ENCODE measurements around the gene EXD3. TPM values are rescaled to one million over a fixed set of nuclear protein-coding genes. Genes with fewer than 3 reads are reported as not detected.
A peak's percentile ranks its signal among the peaks of the same experiment; 100 is the strongest.

The EXD3 gene
- total and polyA plus RNA-seq, 5 donors, result 7.9 to 14.6 (median 12.6) TPM

DNA sequence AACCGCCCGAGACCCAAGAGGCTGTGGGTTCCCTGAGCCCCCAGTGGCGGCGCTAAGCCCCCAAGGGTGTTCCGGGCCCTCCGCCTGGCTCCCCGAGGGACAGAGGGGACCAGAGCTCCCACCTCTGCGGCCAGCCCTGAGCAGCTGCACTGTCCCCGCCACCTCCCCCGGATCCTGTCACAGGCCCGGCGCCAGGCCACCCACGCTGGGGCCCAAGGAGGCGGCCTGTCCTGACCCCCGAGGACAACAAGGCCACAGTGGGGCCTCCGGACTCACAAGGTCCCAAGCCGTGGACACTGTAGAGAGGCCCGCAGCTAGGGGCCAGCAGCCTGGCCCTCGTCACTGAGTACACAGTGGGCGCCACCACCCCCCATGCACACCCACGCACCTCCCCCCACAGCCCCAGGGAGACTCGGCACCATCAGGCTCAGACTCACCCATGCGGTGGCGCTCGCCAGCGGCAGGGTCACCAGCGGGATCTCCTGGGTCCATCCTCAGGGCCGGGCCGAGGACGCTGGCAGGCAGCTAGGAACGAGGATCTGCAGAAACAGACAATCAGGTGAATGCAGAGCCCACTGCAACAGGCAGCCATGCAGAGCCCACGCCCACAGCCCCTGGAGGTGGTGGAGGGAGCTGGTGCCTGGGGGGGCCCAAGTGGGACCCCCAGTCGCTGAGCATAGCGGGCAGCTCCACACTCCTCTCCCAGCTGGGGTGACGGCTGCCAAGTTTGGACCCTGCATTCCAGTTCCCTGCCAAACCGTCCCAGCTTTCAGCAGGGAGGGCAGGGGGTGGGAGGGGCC lies 27.9 kb downstream of the EXD3 start:
- no peak overlapping the region for H3K27ac ChIP-seq (ENCODE audit: low read length)
- no peak overlapping the region for H3K4me3 ChIP-seq (ENCODE audit: low read length)
- ATAC-seq (no peak), DNase-seq (peak in 2 of 3 donors; percentile 43 to 63)
- H3K27me3 ChIP-seq (ENCODE audit: control insufficient read depth, insufficient read depth), result no peaks in the 10 kb centered on the region
- intact Hi-C loops (cut with DNase I), result loop anchor here in 1 of 4 donors (10.0 kb wide), 1 partner anchor 50 kb away; no protein-coding TSS in a partner anchor
- 79% methylated on average over 36 of the region's 36 CpGs for WGBS
- no peaks in the 10 kb centered on the region for H3K9me3 ChIP-seq (ENCODE audit: control insufficient read depth, low read length)
- H3K4me1 ChIP-seq (ENCODE audit: control insufficient read depth, insufficient read depth, low read length), result no peaks in the 10 kb centered on the region

DNA sequence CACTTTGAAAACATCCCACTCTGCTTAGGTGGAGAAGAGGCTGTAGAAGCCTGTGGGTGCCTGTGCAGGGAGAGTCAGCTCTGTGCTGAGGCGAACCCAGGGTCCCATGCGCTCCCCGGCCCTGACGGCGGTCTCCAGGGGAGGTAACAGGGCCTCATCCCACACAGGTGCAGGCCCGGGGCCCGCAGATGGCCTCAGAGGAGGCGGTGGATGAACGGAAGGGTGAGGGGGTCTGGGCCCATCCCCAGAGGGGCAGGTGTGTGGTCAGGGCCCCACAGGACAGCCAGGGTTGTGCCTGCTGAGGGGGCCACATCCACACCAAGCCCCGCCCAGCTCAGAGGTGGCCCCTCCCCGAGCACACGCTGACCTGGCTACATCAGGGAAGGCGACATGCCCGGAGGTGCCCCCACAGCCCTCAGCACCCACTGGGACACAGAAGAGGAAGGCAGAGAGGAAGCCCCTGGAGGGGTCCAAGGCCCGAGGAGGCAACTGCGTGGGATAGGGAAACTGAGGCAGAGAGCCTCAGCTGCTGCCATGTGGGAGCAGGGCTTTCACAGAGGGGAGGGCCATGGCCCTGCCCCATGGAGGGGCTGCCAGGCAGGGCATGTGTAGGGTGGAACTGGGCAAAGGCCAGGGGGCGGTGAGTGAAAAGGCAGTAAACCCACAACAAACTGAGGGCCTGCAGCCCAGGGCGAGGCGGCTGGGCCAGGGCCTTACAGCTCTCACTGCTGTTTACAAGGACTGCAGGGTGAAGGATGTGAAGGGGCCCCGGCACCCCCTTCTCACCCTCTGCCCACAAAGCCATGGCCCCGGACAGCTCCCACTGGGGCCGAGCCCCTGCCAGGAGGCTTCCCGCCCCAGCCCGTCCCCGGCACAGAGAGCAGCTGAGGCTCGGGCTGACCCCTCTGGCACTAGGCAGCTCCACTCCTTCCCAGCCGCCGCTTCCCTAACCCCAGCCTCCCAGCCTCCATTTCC lies 29.5 kb downstream of the EXD3 start:
- H3K4me1 ChIP-seq (ENCODE audit: control insufficient read depth, insufficient read depth, low read length), result no peaks in the 10 kb centered on the region
- H3K9me3 ChIP-seq (ENCODE audit: control insufficient read depth, low read length), result no peaks in the 10 kb centered on the region
- intact Hi-C loops (cut with DNase I), result loop anchor here in 1 of 4 donors (10.0 kb wide), 1 partner anchor 49 kb away; no protein-coding TSS in a partner anchor
- H3K27me3 ChIP-seq (ENCODE audit: control insufficient read depth, insufficient read depth), result no peaks in the 10 kb centered on the region
- no peak for ATAC-seq
- no peak overlapping the region for H3K4me3 ChIP-seq (ENCODE audit: low read length)
- 93% methylated on average over 28 of the region's 28 CpGs for WGBS
- no peak overlapping the region for H3K27ac ChIP-seq (ENCODE audit: low read length)
- peak in 2 of 3 donors; percentile 24 to 42 for DNase-seq

DNA sequence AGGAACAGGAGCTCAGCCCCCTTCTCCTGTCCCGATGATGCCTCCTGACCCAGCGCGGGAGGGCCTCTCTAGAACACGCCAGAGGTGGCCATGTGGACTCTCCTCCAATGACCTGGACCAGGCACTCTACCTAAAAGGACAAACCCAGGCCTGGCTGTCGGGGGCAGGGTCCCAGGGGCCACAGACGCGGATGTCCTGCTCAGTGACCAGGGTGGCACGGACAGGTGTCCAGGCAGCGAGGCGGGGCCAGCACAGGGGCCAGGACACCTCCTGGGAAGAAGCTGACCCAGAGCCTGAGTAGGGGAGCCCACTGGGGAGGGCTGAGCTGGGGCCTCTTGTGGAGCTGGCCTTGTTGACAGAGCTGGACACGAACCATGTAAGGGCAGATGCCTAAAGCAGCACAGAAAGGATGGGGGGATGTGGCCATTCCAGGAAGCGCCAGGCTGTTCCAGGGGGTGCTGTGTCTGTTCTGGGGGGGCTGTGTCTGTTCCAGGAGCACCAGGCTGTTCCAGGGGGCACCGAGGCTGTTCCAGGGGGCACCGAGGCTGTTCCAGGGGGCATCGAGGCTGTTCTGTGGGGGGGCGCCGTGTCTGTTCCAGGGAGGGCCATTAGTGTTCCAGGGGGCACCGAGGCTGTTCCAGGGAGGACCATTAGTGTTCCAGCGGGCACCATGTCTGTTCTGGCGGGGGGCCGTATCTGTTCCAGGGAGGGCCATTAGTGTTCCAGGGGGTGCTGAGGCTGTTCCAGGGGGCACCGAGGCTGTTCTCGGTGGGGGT lies 30.5 kb downstream of the EXD3 start:
- intact Hi-C loops (cut with DNase I), result loop anchor here in 1 of 4 donors (10.0 kb wide), 1 partner anchor 48 kb away; no protein-coding TSS in a partner anchor
- no peaks in the 10 kb centered on the region for H3K27me3 ChIP-seq (ENCODE audit: control insufficient read depth, insufficient read depth)
- H3K4me3 ChIP-seq (ENCODE audit: low read length), result no peak overlapping the region
- WGBS, result 96% methylated on average over 23 of the region's 23 CpGs
- no peak overlapping the region for H3K27ac ChIP-seq (ENCODE audit: low read length)
- no peaks in the 10 kb centered on the region for H3K4me1 ChIP-seq (ENCODE audit: control insufficient read depth, insufficient read depth, low read length)
- no peak for ATAC-seq
- H3K9me3 ChIP-seq (ENCODE audit: control insufficient read depth, low read length), result no peaks in the 10 kb centered on the region
- peak in 2 of 3 donors; percentile 43 to 50 for DNase-seq

GRCh38 chr9:137391411-137391754 lies 31.6 kb downstream of the EXD3 start:
- WGBS, result 61% methylated on average over 22 of the region's 22 CpGs
- DNase-seq (peak in 2 of 3 donors; percentile 75 to 80), ATAC-seq (peak in 1 of 2 donors; percentile 7)
- Histone ChIP-seq H3K4me3 (ENCODE audit: low read length) (no peak overlapping the region), H3K27ac (ENCODE audit: low read length) (peak overlapping the region; percentile 0), H3K9me3 (ENCODE audit: control insufficient read depth, low read length) (no peaks in the 10 kb centered on the region), H3K4me1 (ENCODE audit: control insufficient read depth, insufficient read depth, low read length) (no peaks in the 10 kb centered on the region), H3K27me3 (ENCODE audit: control insufficient read depth, insufficient read depth) (no peaks in the 10 kb centered on the region)
- intact Hi-C loops (cut with DNase I), result loop anchor here in 1 of 4 donors (10.0 kb wide), 1 partner anchor 47 kb away; no protein-coding TSS in a partner anchor

DNA sequence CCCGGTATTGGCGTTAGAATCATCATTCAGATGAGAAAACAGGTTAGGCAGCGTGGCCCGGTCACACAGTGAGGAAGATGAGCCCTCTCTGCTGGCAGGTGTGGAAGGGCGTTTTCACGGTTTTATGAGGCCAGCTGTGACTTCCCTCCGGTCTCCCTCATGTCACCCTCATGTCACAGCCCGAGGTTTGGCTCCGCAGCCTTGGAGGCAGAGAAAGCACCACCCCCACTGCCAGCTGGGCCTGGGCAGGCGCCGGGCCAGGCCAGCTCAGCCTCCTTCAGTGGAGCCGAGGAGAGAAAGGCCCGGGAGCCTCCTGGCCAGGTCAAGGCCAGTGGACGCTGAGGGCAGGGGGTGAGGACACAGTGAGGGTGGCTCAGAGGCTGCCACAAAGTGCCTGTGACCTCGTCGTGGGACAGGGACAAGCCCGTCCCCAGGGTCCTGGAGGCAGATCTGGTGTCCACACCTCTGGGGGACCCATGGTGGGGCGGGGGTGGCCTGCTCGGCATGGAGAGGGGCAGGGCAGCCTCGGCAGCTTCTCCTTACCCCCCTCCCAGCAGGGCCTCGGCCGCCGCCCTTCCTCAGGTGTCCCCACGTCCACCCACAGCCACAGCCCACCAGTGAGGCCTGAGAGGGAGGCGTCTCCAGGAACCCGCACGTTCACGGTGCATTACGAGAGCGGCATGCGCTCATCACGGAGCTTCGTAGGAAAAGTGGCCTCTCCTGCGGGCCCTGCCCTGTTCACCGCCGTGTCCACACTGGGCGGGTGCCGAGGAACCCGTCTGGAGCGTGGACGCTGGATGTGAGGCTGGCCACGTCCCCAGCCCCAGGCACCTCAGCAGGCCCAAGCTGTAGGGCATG lies 32.2 kb downstream of the EXD3 start:
- intact Hi-C loops (cut with DNase I), result loop anchor here in 1 of 4 donors (10.0 kb wide), 1 partner anchor 46 kb away; no protein-coding TSS in a partner anchor
- Histone ChIP-seq H3K4me3 (ENCODE audit: low read length) (no peak overlapping the region), H3K4me1 (ENCODE audit: control insufficient read depth, insufficient read depth, low read length) (no peaks in the 10 kb centered on the region), H3K9me3 (ENCODE audit: control insufficient read depth, low read length) (no peaks in the 10 kb centered on the region), H3K27me3 (ENCODE audit: control insufficient read depth, insufficient read depth) (no peaks in the 10 kb centered on the region), H3K27ac (ENCODE audit: low read length) (peak overlapping the region; percentile 0)
- WGBS, result 68% methylated on average over 42 of the region's 42 CpGs
- peak in 2 of 3 donors; percentile 43 for DNase-seq
- ATAC-seq, result peak; percentile 5

- H3K4me3 ChIP-seq (ENCODE audit: low read length), result no peak overlapping the region
- intact Hi-C loops (cut with DNase I), result no loop called here
- no peaks in the 10 kb centered on the region for H3K4me1 ChIP-seq (ENCODE audit: control insufficient read depth, insufficient read depth, low read length)
- no peak for ATAC-seq
- no peaks in the 10 kb centered on the region for H3K27me3 ChIP-seq (ENCODE audit: control insufficient read depth, insufficient read depth)
- H3K9me3 ChIP-seq (ENCODE audit: control insufficient read depth, low read length), result no peaks in the 10 kb centered on the region
- peak in 2 of 3 donors; percentile 3 to 27 for DNase-seq
- no peak overlapping the region for H3K27ac ChIP-seq (ENCODE audit: low read length)
- 90% methylated on average over 13 of the region's 13 CpGs for WGBS
Observed at GRCh38 chr9:137389428-137389746, 33.6 kb downstream of the EXD3 start.

DNA sequence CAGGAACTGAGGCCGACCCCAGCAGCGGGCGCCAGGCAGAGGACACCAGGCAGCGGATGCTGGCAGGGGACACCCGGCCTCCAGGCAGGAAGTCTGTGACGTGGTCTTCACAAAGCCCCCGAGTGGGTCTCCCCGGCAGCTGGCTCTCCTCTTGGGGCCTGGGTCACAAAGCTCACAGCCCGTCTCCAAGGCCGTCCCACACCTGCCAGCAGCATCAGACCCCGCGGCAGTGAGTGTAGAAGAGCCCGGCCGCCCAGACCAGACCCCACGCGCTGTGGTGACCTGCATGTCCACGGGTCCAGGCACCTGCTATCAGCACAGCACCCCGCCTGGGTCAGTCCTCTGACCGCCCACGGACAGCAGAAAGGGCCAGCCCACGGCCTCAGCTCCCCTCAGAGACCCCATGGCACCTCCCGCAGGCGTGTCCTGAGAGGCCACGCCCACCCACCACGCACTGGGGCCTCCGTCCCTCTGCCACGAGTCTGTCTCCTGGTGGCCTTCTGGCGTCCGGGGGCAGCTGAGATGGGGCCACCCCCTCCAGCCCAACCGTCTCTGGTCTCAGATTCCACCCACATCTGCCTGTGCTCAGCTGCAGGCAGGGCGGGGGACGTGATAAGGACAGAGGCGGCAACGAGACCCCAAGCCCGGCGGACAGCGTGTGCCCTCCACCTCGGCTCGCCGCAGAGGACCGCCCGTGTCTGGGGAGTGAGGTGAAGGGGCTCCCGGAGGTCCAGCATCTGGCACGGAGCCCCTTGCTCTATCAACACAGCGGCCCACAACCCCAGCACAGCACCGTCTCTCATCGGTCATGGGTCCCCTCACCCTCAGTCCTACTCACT lies 34.2 kb downstream of the EXD3 start:
- no peak overlapping the region for H3K27ac ChIP-seq (ENCODE audit: low read length)
- H3K4me3 ChIP-seq (ENCODE audit: low read length), result no peak overlapping the region
- DNase-seq (peak in 2 of 3 donors; percentile 50 to 59), ATAC-seq (peak in 1 of 2 donors; percentile 3)
- H3K4me1 ChIP-seq (ENCODE audit: control insufficient read depth, insufficient read depth, low read length), result no peaks in the 10 kb centered on the region
- intact Hi-C loops (cut with DNase I), result no loop called here
- no peaks in the 10 kb centered on the region for H3K27me3 ChIP-seq (ENCODE audit: control insufficient read depth, insufficient read depth)
- WGBS, result 82% methylated on average over 47 of the region's 47 CpGs
- no peaks in the 10 kb centered on the region for H3K9me3 ChIP-seq (ENCODE audit: control insufficient read depth, low read length)

- intact Hi-C loops (cut with DNase I), result no loop called here
Observed at GRCh38 chr9:137387891-137388560, 34.9 kb downstream of the EXD3 start.

More at GRCh38 chr9:137387891-137388560, 34.9 kb downstream of the EXD3 start:
- H3K9me3 ChIP-seq (ENCODE audit: control insufficient read depth, low read length), result no peaks in the 10 kb centered on the region
- ATAC-seq (no peak), DNase-seq (peak in 2 of 3 donors; percentile 42 to 59)
- no peaks in the 10 kb centered on the region for H3K27me3 ChIP-seq (ENCODE audit: control insufficient read depth, insufficient read depth)
- H3K4me1 ChIP-seq (ENCODE audit: control insufficient read depth, insufficient read depth, low read length), result no peaks in the 10 kb centered on the region
- WGBS, result 66% methylated on average over 26 of the region's 26 CpGs
- H3K27ac ChIP-seq (ENCODE audit: low read length), result peak overlapping the region; percentile 22
- H3K4me3 ChIP-seq (ENCODE audit: low read length), result no peak overlapping the region

Data from right cardiac atrium (tissue), 5 donors.